Ovary (tissue), 9 donors: ENCODE measurements around the gene EYS. TPM values are rescaled to one million over a fixed set of nuclear protein-coding genes. Genes with fewer than 3 reads are reported as not detected.

Source experiments
- DNase-seq, 5 donors: peaks; one replicate each; pipeline ENCODE4 v3.0.0-alpha.2; 2019 to 2020
- H3K27ac ChIP-seq, 2 donors: fragments of 200-600 bp; one replicate each; pipeline versions ENCODE4 v1.5.1 to v1.8.0; 2019 to 2022
- H3K27me3 ChIP-seq: fragments of 200-600 bp; one replicate; pipeline ENCODE4 v1.8.0; 2022
- H3K36me3 ChIP-seq: fragments of 200-600 bp; sonication (generic); one replicate; pipeline ENCODE4 v1.5.1; 2019
- H3K4me1 ChIP-seq: one replicate; pipeline ENCODE4 v1.8.1; 2013; ENCODE audit warnings: mild to moderate bottlenecking, moderate library complexity; ENCODE audit not compliant: insufficient read depth
- H3K4me3 ChIP-seq: fragments of 200-600 bp; sonication (generic); one replicate; pipeline ENCODE4 v1.5.1; 2017
- H3K9me3 ChIP-seq, 2 donors: fragments of 200-600 bp in 1 of 2; sonication (generic) in 1 of 2; one replicate each; pipeline versions ENCODE4 v1.5.1 to v1.8.1; 2013 to 2019; ENCODE audit warnings: mild to moderate bottlenecking in 1 of 2, moderate library complexity in 1 of 2
- EP300 ChIP-seq: sonication (generic); formaldehyde crosslinking; IDR thresholded peaks from one replicate; pipeline ENCODE4 v1.6.1; 2017; ENCODE audit warnings: antibody characterized with exemption
- POLR2A ChIP-seq: fragments of 450-650 bp; IDR thresholded peaks from one replicate; pipeline ENCODE4 v1.6.1; 2017; ENCODE audit warnings: antibody characterized with exemption, mild to moderate bottlenecking, moderate library complexity
- WGBS, 3 donors: extraction: QIAGEN DNeasy Blood & Tissue Kit in 1 of 3; methylation state at CpG; one replicate each; pipeline versions ENCODE4 v1.1.5 to v1.1.7; 2013 to 2017; 5-methylcytosine and 5-hydroxymethylcytosine counted together
- intact Hi-C, 4 donors: fragments of 100-400 bp; cut with DNase I; formaldehyde crosslinking; loops; one replicate each; pipeline versions ENCODE4 v1.11.0 to v1.15.1; 2022 to 2023
- polyA plus RNA-seq, 2 donors: library from polyadenylated mRNA; stranded (reverse); fragments of 200-250 nt in 1 of 2; fragments of 350-450 nt in 1 of 2; fragmentation: Illumina TruSeq in 1 of 2; extraction: RNeasy Lipid Tissue Mini Kit (QIAGEN cat#74804) in 1 of 2; gene quantifications; one replicate each; pipeline ENCODE4 v1.2.3, GENCODE V29; 2013 to 2014
- total RNA-seq, 7 donors: library from RNA; depleted of rRNA in 2 of 7; stranded (reverse); fragments of >200 nt in 2 of 7; fragmentation: NEBNext Ultra II Directional in 3 of 7; extraction: Animal tissue kit (Norgen Biotek cat#: 25700) in 3 of 7; gene quantifications; one replicate each; pipeline versions ENCODE4 v1.1.0 to v1.2.4, GENCODE V29; 2016 to 2023
- TF ChIP-seq, protein P1 (sequence below), 3 donors: fragments of 450-650 bp in 2 of 3; fragments of 200-600 bp in 1 of 3; IDR thresholded peaks; one replicate each; pipeline versions ENCODE4 v1.5.1 to v1.8.0; 2016 to 2022; ENCODE audit warnings: antibody characterized with exemption in 3 of 3, mild to moderate bottlenecking in 1 of 3
- donor health status: DM: no; HTN: no; CAD: no; lungs with moderate emphysema.
- donor health status: DM: no; HTN: no; CAD: no.
- donor health status: Bipolar disorder and iron deficiency.
- donor health status: DM: yes; HTN: yes; CAD: no.
- donor health status: DM: no; HTN: no; CAD: no.
- donor health status: DM: yes; HTN: yes; CAD: no.

EYS gene
- total and polyA plus RNA-seq, 9 donors: under 0.01 to 0.03 (median 0.01) TPM; not detected in 6

DNA sequence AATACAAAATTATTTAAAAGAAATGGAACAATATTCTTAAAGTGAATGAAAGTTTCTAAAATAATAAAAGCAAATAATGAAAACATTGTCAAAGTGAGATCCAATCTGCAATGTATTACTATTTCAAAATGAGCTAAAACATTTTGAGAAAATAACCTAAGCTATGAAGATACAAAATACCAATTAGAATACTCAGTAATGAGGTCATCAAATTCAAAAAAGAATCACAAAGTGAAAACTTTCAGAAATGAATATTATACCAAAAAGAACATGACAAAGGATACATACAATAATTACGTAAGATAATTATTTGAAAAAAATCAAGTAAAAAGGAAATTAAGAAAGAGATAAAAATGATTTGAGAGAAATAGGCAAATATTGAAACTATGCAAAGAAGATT, 634.5 kb downstream of the EYS start:
- no peak for DNase-seq
- intact Hi-C loops: no loop called here
- Histone ChIP-seq H3K4me1 (no peaks in the 10 kb centered on the region), H3K27me3 (no peaks in the 10 kb centered on the region), H3K9me3 (no peaks in the 10 kb centered on the region), H3K27ac (no peak overlapping the region), H3K4me3 (no peak overlapping the region), H3K36me3 (no peaks in the 10 kb centered on the region)
- 93 to 100% (median 98%) methylated on average over 1 of the region's 1 CpG for WGBS, 3 donors
- TF ChIP-seq EP300: no peak
- no peak for TF ChIP-seq POLR2A
- TF ChIP-seq, protein P1, sequence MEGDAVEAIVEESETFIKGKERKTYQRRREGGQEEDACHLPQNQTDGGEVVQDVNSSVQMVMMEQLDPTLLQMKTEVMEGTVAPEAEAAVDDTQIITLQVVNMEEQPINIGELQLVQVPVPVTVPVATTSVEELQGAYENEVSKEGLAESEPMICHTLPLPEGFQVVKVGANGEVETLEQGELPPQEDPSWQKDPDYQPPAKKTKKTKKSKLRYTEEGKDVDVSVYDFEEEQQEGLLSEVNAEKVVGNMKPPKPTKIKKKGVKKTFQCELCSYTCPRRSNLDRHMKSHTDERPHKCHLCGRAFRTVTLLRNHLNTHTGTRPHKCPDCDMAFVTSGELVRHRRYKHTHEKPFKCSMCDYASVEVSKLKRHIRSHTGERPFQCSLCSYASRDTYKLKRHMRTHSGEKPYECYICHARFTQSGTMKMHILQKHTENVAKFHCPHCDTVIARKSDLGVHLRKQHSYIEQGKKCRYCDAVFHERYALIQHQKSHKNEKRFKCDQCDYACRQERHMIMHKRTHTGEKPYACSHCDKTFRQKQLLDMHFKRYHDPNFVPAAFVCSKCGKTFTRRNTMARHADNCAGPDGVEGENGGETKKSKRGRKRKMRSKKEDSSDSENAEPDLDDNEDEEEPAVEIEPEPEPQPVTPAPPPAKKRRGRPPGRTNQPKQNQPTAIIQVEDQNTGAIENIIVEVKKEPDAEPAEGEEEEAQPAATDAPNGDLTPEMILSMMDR (IDR thresholded peaks at IDR 0.05): no peak

DNA sequence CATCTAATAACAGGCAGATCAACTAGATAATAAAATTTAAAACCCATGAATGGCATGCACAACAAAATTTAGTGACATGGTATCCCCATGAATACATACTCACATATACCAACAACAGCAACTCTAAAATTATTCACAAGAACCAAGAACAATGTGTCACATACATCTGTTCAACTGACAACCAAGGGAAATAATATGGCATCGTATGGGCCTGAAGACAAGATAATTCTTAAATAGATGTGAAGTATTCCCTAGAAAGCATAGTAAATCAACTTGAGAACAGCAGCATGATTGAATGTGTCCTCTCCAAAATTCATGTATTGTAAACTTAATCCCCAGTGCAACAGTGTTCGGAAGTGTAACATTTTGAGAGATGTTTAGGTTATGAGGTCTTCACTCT, 635.5 kb downstream of the EYS start:
- TF ChIP-seq, protein P1 (IDR thresholded peaks at IDR 0.05): no peak
- TF ChIP-seq POLR2A: no peak
- DNase-seq: no peak
- no peaks in the 10 kb centered on the region for H3K27me3 ChIP-seq
- H3K9me3 ChIP-seq: no peaks in the 10 kb centered on the region
- no peak overlapping the region for H3K4me3 ChIP-seq
- no peaks in the 10 kb centered on the region for H3K4me1 ChIP-seq
- 89 to 95% (median 93%) methylated on average over 2 of the region's 2 CpGs for WGBS, 3 donors
- intact Hi-C loops: no loop called here
- no peaks in the 10 kb centered on the region for H3K36me3 ChIP-seq
- H3K27ac ChIP-seq: no peak overlapping the region

DNA sequence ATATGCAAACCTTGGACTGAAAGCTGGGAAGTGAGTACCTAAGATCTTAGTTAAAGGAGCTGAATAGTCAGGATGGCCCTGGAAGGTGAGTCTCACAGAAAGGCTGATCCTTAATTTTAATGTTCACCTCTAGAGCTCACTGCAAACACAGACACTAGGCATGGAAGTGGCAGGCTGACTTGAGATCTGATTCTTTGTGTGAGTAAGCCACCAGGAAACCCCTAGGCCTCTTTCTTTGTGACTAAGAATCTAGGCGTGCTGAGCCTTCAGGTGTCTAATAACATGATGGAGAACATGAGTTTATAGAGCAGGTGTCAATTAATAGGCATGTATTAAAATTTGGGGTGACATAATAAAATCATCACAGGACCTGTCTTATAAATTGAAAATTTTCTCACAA, 642.2 kb downstream of the EYS start:
- H3K27me3 ChIP-seq: no peaks in the 10 kb centered on the region
- no peak overlapping the region for H3K27ac ChIP-seq
- H3K4me3 ChIP-seq: no peak overlapping the region
- H3K36me3 ChIP-seq: no peaks in the 10 kb centered on the region
- no peak for DNase-seq
- intact Hi-C loops: no loop called here
- no peaks in the 10 kb centered on the region for H3K4me1 ChIP-seq
- TF ChIP-seq EP300 (no peak), POLR2A (no peak)
- TF ChIP-seq, protein P1 (IDR thresholded peaks at IDR 0.05): no peak
- H3K9me3 ChIP-seq: no peaks in the 10 kb centered on the region
- 88 to 96% (median 92%) methylated on average over 1 of the region's 1 CpG for WGBS, 3 donors

DNA sequence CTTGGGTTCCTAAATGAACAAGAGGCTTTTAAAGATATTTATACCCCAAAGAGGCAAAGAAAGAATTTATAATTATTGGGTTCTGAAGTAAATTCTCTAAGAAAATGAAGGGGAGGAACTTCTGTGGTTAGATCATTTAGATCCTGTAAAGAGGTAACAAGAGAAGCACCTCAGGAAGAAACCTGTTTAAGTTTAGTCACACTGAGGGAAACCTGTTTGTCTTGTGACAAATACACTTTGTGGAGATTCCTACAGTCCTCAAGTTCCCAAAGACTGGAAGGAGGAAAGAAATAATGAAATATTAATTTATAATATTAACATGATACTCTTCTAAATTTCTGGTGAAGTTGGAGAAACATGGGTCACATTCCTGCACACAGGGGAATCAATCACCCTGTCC, 647.5 kb downstream of the EYS start:
- no peaks in the 10 kb centered on the region for H3K4me1 ChIP-seq
- H3K9me3 ChIP-seq: no peaks in the 10 kb centered on the region
- intact Hi-C loops: no loop called here
- H3K27ac ChIP-seq: no peak overlapping the region
- DNase-seq: no peak
- H3K36me3 ChIP-seq: no peaks in the 10 kb centered on the region
- H3K4me3 ChIP-seq: no peak overlapping the region
- no peaks in the 10 kb centered on the region for H3K27me3 ChIP-seq
- TF ChIP-seq, protein P1 (IDR thresholded peaks at IDR 0.05): no peak
- no peak for TF ChIP-seq POLR2A
- TF ChIP-seq EP300: no peak

DNA sequence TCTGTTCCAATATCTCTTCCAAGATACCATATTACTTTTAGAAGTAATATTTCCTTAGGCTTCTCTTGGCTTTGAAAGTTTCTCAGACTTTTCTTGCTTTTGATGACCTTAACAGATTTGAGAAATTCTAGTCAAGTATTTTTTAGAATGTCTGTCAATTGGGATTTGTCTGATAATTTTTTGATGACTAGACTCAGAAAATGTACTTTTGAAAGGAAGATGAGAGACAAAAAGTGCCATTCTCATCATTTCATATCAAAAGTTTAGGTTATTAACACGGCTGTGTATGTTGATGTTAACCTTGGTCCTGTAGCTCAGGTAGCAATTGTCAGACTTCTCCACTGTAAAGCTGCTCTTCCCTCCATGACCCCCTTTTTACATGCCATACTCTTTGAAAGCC, 651.5 kb downstream of the EYS start:
- intact Hi-C loops: no loop called here
- no peaks in the 10 kb centered on the region for H3K36me3 ChIP-seq
- no peaks in the 10 kb centered on the region for H3K27me3 ChIP-seq
- H3K9me3 ChIP-seq: no peaks in the 10 kb centered on the region
- TF ChIP-seq POLR2A: no peak
- TF ChIP-seq, protein P1 (IDR thresholded peaks at IDR 0.05): no peak
- no peak for TF ChIP-seq EP300
- WGBS, 3 donors: 86 to 93% (median 88%) methylated on average over 1 of the region's 1 CpG
- no peaks in the 10 kb centered on the region for H3K4me1 ChIP-seq
- DNase-seq: no peak
- H3K4me3 ChIP-seq: no peak overlapping the region
- no peak overlapping the region for H3K27ac ChIP-seq
